Activated CD4-positive, alpha-beta T cell treated with anti-CD3 and anti-CD28 coated beads for 24 hours (primary cell): Measurements from ENCODE around the gene SBNO1.
"Not testable (repeated sequence)": the region's sequence is repeated elsewhere in the genome, so short reads cannot be mapped to it uniquely, and the experiment has no call there.

Experiments
- DNase-seq, 2 donors: peaks; one replicate each; pipeline ENCODE4 v3.0.0-alpha.2; 2020; ENCODE audit warnings: low read depth in 2 of 2

SBNO1 gene

GRCh38 chr12:123388951-123389559 is 24.4 kb upstream of the SBNO1 start:
- no peak for DNase-seq

- DNase-seq: peak; percentile 56 to 67
These were observed 23.7 kb upstream of the SBNO1 start for GRCh38 chr12:123388177-123388950.

GRCh38 chr12:123387508-123388176 is 23.0 kb upstream of the SBNO1 start:
- DNase-seq: no peak

GRCh38 chr12:123385536-123385935 is 20.9 kb upstream of the SBNO1 start:
- DNase-seq: not testable (repeated sequence)

- no peak for DNase-seq
These were observed 20.3 kb upstream of the SBNO1 start for GRCh38 chr12:123384994-123385376.

- no peak for DNase-seq
These were observed 19.8 kb upstream of the SBNO1 start for GRCh38 chr12:123384318-123384993.

- no peak for DNase-seq
These were observed 18.0 kb upstream of the SBNO1 start for GRCh38 chr12:123382684-123383083.

GRCh38 chr12:123379391-123379790 is 14.7 kb upstream of the SBNO1 start:
- DNase-seq: no peak

GRCh38 chr12:123372415-123372814 is 7.8 kb upstream of the SBNO1 start:
- not testable (repeated sequence) for DNase-seq

- not testable (repeated sequence) for DNase-seq
These were observed 7.2 kb upstream of the SBNO1 start for GRCh38 chr12:123371667-123372368.

GRCh38 chr12:123369229-123369628 is 4.6 kb upstream of the SBNO1 start:
- DNase-seq: no peak

GRCh38 chr12:123368431-123368830 is 3.8 kb upstream of the SBNO1 start:
- DNase-seq: not testable (repeated sequence)

- no peak for DNase-seq
These were observed 2.9 kb upstream of the SBNO1 start for GRCh38 chr12:123367511-123367910.

- peak; percentile 95 for DNase-seq
These were observed 624 bp upstream of the SBNO1 start for GRCh38 chr12:123365025-123365917.

GRCh38 chr12:123363740-123364531 is 711 bp downstream of the SBNO1 start:
- DNase-seq: peak in 1 of 2 donors; percentile 11

- no peak for DNase-seq
These were observed 1.3 kb downstream of the SBNO1 start for GRCh38 chr12:123363390-123363739.

- no peak for DNase-seq
These were observed 6.6 kb downstream of the SBNO1 start for GRCh38 chr12:123358035-123358434.

GRCh38 chr12:123356159-123356670 is 8.4 kb downstream of the SBNO1 start:
- no peak for DNase-seq

- no peak for DNase-seq
These were observed 10.0 kb downstream of the SBNO1 start for GRCh38 chr12:123354600-123354999.

- no peak for DNase-seq
These were observed 13.3 kb downstream of the SBNO1 start for GRCh38 chr12:123351349-123351748.
